ENCODE data around the gene GNMT.

The GNMT gene

GRCh38 chr6:42960243-42961019, at the start of gene GNMT:
GNMT (plus strand) TSS chr6:42960754; CDS start chr6:42960768, 14 bp downstream.
- peak; percentile 80 for DNase-seq (ENCODE audit: low spot score)

- peak; percentile 51 for DNase-seq (ENCODE audit: low spot score)
Observed at GRCh38 chr6:42911171-42912021, 49.2 kb upstream of the GNMT start.

GRCh38 chr6:42914546-42914945, 46.0 kb upstream of the GNMT start:
- DNase-seq (ENCODE audit: low spot score) = no peak

- DNase-seq (ENCODE audit: low spot score) = no peak
Observed at GRCh38 chr6:42915732-42916131, 44.8 kb upstream of the GNMT start, which contains the start of gene PTCRA. PTCRA (plus strand) TSS chr6:42916053; CDS start chr6:42916070, 17 bp downstream.

GRCh38 chr6:42916288-42916687, 44.3 kb upstream of the GNMT start:
- no peak for DNase-seq (ENCODE audit: low spot score)

GRCh38 chr6:42921801-42922200, 38.8 kb upstream of the GNMT start:
- DNase-seq (ENCODE audit: low spot score) = no peak

- no peak for DNase-seq (ENCODE audit: low spot score)
Observed at GRCh38 chr6:42923666-42924065, 36.9 kb upstream of the GNMT start.

- DNase-seq (ENCODE audit: low spot score) = no peak
Observed at GRCh38 chr6:42925248-42925857, 35.2 kb upstream of the GNMT start.

GRCh38 chr6:42928986-42929820, 31.4 kb upstream of the GNMT start, which contains the start of gene CNPY3:
CNPY3 (plus strand) TSS chr6:42929480; CDS start chr6:42929571, 91 bp downstream.
- peak; percentile 92 for DNase-seq (ENCODE audit: low spot score)

GRCh38 chr6:42929821-42930360, 30.7 kb upstream of the GNMT start:
- no peak for DNase-seq (ENCODE audit: low spot score)

GRCh38 chr6:42932412-42932811, 28.1 kb upstream of the GNMT start:
- DNase-seq (ENCODE audit: low spot score) = no peak

- no peak for DNase-seq (ENCODE audit: low spot score)
Observed at GRCh38 chr6:42933205-42933604, 27.3 kb upstream of the GNMT start.

- no peak for DNase-seq (ENCODE audit: low spot score)
Observed at GRCh38 chr6:42935322-42935721, 25.2 kb upstream of the GNMT start.

- DNase-seq (ENCODE audit: low spot score) = no peak
Observed at GRCh38 chr6:42936398-42936797, 24.2 kb upstream of the GNMT start.

GRCh38 chr6:42937548-42938427, 22.8 kb upstream of the GNMT start:
- no peak for DNase-seq (ENCODE audit: low spot score)

- no peak for DNase-seq (ENCODE audit: low spot score)
Observed at GRCh38 chr6:42938428-42938796, 22.1 kb upstream of the GNMT start.

- DNase-seq (ENCODE audit: low spot score) = no peak
Observed at GRCh38 chr6:42938987-42939809, 21.4 kb upstream of the GNMT start.

- no peak for DNase-seq (ENCODE audit: low spot score)
Observed at GRCh38 chr6:42939810-42940167, 20.8 kb upstream of the GNMT start.

GRCh38 chr6:42940493-42941045, 20.0 kb upstream of the GNMT start:
- DNase-seq (ENCODE audit: low spot score) = no peak

Data from HuH-7 (cell line).